Pancreas (tissue), 10 donors: Measurements from ENCODE around the gene LRP5. TPM values are rescaled to one million over a fixed set of nuclear protein-coding genes. Genes with fewer than 3 reads are reported as not detected.

Experiments used
- ATAC-seq, 4 donors: fragments of 200-7000 bp; cut with Tn5 transposase; one replicate each; pipeline versions ENCODE4 v1.8.0 to v1.9.1; 2020; ENCODE audit warnings: mild to moderate bottlenecking in 4 of 4, moderate library complexity in 4 of 4
- DNase-seq, 6 donors: peaks; one replicate each; pipeline ENCODE4 v3.0.0-alpha.2; 2020
- FAIRE-seq: peaks from 2 replicates; lab custom pipeline; 2012; peaks lifted over from hg19 to GRCh38; lab: Jason Lieb, UNC
- H3K27ac ChIP-seq, 4 donors: fragments of 200-600 bp; sonication (generic); 1 replicate in 3 of 4; 2 replicates in 1 of 4; pipeline versions ENCODE4 v1.5.0 to v1.8.0; 2020
- H3K27me3 ChIP-seq, 4 donors: fragments of 200-600 bp; one replicate each; pipeline ENCODE4 v1.8.0; 2021
- H3K36me3 ChIP-seq, 3 donors: fragments of 200-600 bp; sonication (generic) in 1 of 3; one replicate each; pipeline versions ENCODE4 v1.5.0 to v1.8.0; 2020 to 2021
- H3K4me1 ChIP-seq, 3 donors: fragments of 200-600 bp; one replicate each; pipeline ENCODE4 v1.8.0; 2021
- H3K4me3 ChIP-seq, 4 donors: fragments of 200-600 bp; sonication (generic) in 2 of 4; one replicate each; pipeline versions ENCODE4 v1.5.0 to v1.8.0; 2020 to 2021
- H3K9me3 ChIP-seq, 4 donors: fragments of 200-600 bp; one replicate each; pipeline ENCODE4 v1.8.0; 2021
- CTCF ChIP-seq, 4 donors: fragments of 200-600 bp; sonication (generic) in 3 of 4; IDR thresholded peaks; one replicate each; pipeline versions ENCODE4 v1.5.0 to v1.8.0; 2021; ENCODE audit warnings: antibody characterized with exemption in 4 of 4
- WGBS, 2 donors: extraction: QIAGEN DNeasy Blood & Tissue Kit; methylation state at CpG; one replicate each; pipeline ENCODE4 v1.1.7; 2013; 5-methylcytosine and 5-hydroxymethylcytosine counted together
- intact Hi-C, 3 donors: fragments of 100-400 bp; cut with DNase I; formaldehyde crosslinking; loops; one replicate each; pipeline versions ENCODE4 v1.11.1 to v1.14.2; 2022
- polyA plus RNA-seq, 2 donors: library from polyadenylated mRNA; stranded (reverse); fragments of 200-250 nt; gene quantifications; one replicate each; pipeline ENCODE4 v1.2.3, GENCODE V29; 2013
- total RNA-seq, 6 donors: library from RNA; stranded (reverse); fragmentation: NEBNext Ultra II Directional in 4 of 6; extraction: Animal tissue kit (Norgen Biotek cat#: 25700) in 4 of 6; gene quantifications; one replicate each; pipeline versions ENCODE4 v1.2.1 to v1.2.4, GENCODE V29; 2021 to 2023
- donor health status: healthy with polysubstance abuse.
- donor health status: DM: no; HTN: no; CAD: no; lungs with moderate emphysema.
- donor health status: DM: no; HTN: no; CAD: no.
- donor health status: control.
- donor health status: control.
- donor health status: Bipolar disorder and iron deficiency.
- donor health status: DM: yes; HTN: yes; CAD: no.
- donor health status: DM: no; HTN: no; CAD: no.
- donor health status: DM: no; HTN: no; CAD: no.
- donor health status: DM: yes; HTN: yes; CAD: no.

The LRP5 gene
- total and polyA plus RNA-seq, 8 donors: 27.4 to 62.8 (median 32.5) TPM

- Histone ChIP-seq H3K36me3 (peaks cover 0 to 42% (median 13%) of the 10 kb centered on the region in 3 donors), H3K4me1 (no peaks in the 10 kb centered on the region), H3K27me3 (no peaks in the 10 kb centered on the region), H3K9me3 (no peaks in the 10 kb centered on the region), H3K27ac (no peak overlapping the region), H3K4me3 (no peak overlapping the region)
- DNase-seq (no peak), ATAC-seq (no peak), FAIRE-seq (no peak)
- WGBS, 2 donors: 89 to 92% methylated on average over 19 of the region's 19 CpGs
- TF ChIP-seq CTCF (IDR thresholded peaks at IDR 0.05): no peak
- intact Hi-C loops: no loop called here
Observed at GRCh38 chr11:68424101-68424632, 111.8 kb downstream of the LRP5 start.

- H3K4me3 ChIP-seq: no peak overlapping the region
- intact Hi-C loops: no loop called here
- H3K4me1 ChIP-seq: no peaks in the 10 kb centered on the region
- DNase-seq: peak in 1 of 6 donors; percentile 53
- no peak overlapping the region for H3K27ac ChIP-seq
- no peak for TF ChIP-seq CTCF (IDR thresholded peaks at IDR 0.05)
- H3K36me3 ChIP-seq: peaks cover 0 to 51% (median 10%) of the 10 kb centered on the region in 3 donors
- no peaks in the 10 kb centered on the region for H3K9me3 ChIP-seq
- no peak for FAIRE-seq
- no peaks in the 10 kb centered on the region for H3K27me3 ChIP-seq
- WGBS, 2 donors: 95 to 97% methylated on average over 40 of the region's 40 CpGs
- peak in 2 of 4 donors; percentile 14 to 19 for ATAC-seq
Observed at GRCh38 chr11:68424981-68425865, 112.8 kb downstream of the LRP5 start.

- TF ChIP-seq CTCF (IDR thresholded peaks at IDR 0.05): no peak
- Histone ChIP-seq H3K4me3 (no peak overlapping the region), H3K27me3 (no peaks in the 10 kb centered on the region), H3K27ac (no peak overlapping the region), H3K9me3 (no peaks in the 10 kb centered on the region), H3K4me1 (no peaks in the 10 kb centered on the region), H3K36me3 (peaks cover 0 to 51% (median 10%) of the 10 kb centered on the region in 3 donors)
- 95 to 98% methylated on average over 21 of the region's 21 CpGs for WGBS, 2 donors
- intact Hi-C loops: no loop called here
- DNase-seq (no peak), FAIRE-seq (no peak), ATAC-seq (no peak)
Observed at GRCh38 chr11:68425866-68426380, 113.5 kb downstream of the LRP5 start.

GRCh38 chr11:68429661-68430060 is 117.3 kb downstream of the LRP5 start:
- no peak overlapping the region for H3K27ac ChIP-seq
- DNase-seq: no peak
- WGBS, 2 donors: 99 to 100% methylated on average over 3 of the region's 3 CpGs
- no peak for TF ChIP-seq CTCF (IDR thresholded peaks at IDR 0.05)
- no peak overlapping the region for H3K4me3 ChIP-seq
- no peaks in the 10 kb centered on the region for H3K27me3 ChIP-seq
- no peaks in the 10 kb centered on the region for H3K4me1 ChIP-seq
- intact Hi-C loops: loop anchor here in 1 of 3 donors (10.0 kb wide), 1 partner anchor 165 kb away; no protein-coding TSS in a partner anchor
- peaks cover 0 to 58% (median 12%) of the 10 kb centered on the region in 3 donors for H3K36me3 ChIP-seq
- no peak for ATAC-seq
- H3K9me3 ChIP-seq: no peaks in the 10 kb centered on the region
- FAIRE-seq: no peak
